GM19328 (cell line): Measurements from ENCODE around the gene OR8A1.

Experiments
- ATAC-seq: cut with Tn5 transposase; IDR thresholded peaks from one replicate; pipeline ENCODE4 v1.9.1; 2021; ENCODE audit warnings: mild to moderate bottlenecking, moderate library complexity; ENCODE audit not compliant: unreplicated experiment

Gene OR8A1

DNA sequence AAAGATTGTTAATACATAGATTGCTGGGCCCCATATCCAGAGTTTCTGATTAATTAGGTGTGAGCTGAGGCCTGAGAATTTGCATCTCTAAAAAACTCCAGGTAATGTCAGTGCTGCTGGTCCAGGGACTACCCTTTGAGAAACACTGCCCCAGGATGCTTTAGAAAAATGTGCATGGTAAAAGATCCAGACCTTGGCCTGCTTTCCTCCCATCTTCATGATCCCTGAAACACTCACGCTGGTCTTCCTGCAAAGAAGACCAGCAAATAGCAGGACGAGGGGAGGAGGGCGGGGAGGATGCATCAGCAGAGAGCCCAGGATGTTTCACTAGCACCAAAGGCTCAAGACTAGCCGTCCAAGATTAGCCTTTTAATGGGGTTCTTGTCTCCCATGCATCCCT is at the start of gene OR8A1:
TSS of gene OR8A1 (plus strand) at position 301 of the 400 bp plus-strand sequence. CDS start 123 bp downstream, outside the sequence.
- ATAC-seq, result no peak

DNA sequence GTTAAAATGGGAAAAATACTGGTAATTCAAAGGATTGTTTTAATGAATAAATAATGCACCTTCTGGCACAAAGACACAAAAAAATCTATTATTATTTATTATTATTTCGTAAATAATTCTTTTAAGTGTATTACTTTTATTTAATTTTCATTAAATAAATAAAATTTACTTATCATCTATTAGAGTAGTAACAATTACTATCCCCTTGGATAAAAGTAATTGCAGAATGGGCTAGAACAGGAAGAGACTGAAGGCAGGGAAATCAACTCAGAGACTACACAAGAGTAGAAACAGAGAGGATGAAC is 49.3 kb upstream of the OR8A1 start:
- ATAC-seq, result no peak

- ATAC-seq, result no peak
Measured at GRCh38 chr11:124533626-124534025, 36.2 kb upstream of the OR8A1 start.

DNA sequence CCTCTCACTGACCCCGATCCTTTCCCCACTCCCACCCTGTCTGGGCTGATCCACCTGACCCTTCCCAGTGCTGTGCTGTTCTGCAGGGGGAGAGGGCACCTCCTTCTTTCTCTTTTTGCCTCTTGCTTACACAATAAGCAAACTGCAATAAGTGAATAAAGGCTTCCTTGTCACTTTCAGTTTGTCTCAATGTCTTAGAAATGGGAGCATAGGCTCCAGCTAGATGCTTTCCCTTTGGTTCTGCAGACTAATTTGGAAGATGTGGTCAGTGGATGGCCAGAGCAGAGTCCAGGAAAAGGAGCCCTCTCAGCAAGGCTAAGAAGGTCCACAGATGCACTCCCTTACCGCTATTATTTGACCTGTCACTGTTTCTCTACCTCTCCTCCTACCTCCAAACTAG is 35.7 kb upstream of the OR8A1 start:
- ATAC-seq, result no peak

DNA sequence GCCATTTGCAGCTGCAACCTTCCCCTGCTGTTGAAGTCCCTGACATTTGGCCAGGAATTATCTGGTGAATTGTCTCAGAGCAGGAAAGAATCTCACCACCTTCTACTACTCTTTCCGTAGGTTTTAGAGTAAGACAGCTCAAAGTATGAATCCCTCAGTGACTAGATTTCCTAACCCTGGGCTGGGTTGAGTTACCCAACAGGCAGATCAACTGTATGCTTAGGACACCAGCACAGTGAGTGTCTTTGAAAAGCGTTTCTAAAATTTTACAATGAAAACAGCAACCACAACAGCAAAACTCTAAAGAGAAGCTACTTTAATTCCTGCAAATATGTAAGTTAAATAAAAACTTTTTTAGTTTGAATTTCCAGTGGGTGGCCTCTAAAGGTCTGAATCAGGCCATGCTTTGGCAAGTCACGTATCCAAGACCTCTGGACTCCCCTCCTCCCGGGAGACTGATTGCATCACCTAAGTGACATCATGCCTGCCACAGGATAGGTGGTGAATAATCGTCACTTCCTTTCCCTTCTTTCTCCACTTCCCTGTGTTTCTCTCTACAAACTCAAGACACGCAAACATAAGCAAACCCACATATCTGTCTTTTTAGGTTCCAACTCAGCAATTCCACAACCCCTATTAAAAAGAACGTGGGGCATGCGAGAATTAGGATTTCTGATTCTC is 34.1 kb upstream of the OR8A1 start:
- no peak for ATAC-seq

DNA sequence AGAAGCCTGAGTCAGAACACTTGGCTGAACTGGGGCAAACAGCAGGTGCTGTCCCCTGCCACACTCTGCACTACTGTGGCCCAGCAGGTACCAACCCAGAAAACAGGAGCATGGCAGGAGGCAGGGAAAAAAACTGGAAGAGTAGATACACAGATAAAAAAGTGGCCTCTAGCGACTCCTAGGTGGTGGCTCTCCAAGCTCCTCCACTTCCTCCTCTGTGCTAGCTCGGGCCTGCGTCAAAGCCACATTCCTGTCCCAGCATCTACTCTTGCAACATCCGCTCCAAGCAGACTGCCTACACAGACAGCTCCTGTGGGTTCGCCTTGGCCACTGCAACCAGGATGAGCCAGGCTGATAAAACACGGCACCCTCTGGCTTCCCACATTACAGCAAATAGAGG is 33.3 kb upstream of the OR8A1 start:
- ATAC-seq, result no peak

DNA sequence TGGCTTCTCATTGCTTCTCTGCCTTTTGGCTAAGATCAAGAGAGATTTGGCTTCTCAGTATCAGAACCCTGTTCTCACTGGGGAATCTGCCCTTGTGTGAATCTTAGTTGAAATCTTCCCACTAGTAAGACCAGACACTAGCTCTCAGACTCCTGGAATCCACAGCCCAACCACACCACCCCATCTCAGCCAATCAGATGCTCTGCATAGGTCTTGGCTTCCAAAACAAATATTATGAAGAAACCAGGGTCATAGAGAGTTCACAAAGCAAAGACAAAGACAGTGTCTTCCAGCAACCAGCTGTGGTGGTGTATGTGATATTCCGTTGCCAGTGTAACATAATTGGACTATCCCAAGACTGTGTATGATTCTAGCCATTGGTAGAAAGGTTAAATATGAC is 31.8 kb upstream of the OR8A1 start:
- ATAC-seq, result no peak

GRCh38 chr11:124541204-124541603 is 28.6 kb upstream of the OR8A1 start:
- no peak for ATAC-seq

- no peak for ATAC-seq
Measured at GRCh38 chr11:124543145-124543544, 26.7 kb upstream of the OR8A1 start.

DNA sequence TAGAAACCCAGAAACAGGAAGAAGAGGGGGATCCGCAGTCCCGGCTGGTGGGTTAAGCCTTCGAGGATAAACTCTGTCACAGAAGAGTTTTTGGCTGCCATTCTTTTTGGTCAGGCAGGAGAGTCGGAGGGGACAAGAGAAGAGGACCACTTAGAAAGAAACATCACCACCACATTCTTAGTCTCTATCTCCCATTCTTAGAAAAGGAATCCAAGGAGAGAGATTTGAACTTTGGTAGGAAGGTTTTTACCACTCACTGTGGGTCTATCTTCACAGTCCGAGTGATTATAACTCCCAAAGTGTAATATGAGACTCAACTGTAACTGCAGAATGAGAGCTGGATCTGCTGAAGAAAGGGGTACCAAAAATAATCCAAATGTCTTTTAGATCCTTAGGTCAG is 26.2 kb upstream of the OR8A1 start, which contains the start of gene OR8B12:
TSS of gene OR8B12 (minus strand) at position 101 of the 400 bp plus-strand sequence. CDS start at position 101, 0 bp downstream.
- no peak for ATAC-seq

DNA sequence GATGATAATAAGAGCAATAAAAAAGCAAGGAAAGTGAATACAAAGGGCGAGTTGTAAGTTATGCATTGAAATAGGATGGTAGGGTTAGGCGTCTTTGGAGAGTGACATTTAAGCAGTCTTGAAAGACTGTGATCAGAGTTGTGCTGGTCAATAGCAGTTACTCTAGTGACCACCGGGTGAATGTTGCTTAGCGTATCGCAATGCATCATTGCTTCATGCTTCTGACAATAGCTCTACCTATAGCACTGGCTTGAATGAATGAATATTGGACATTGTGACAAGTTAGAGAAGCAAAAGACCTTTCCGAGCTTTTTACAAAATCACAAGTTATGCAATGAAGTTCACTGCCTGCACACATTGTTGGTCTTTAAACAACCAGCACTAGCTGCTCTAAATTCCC is 18.6 kb upstream of the OR8A1 start:
- ATAC-seq, result no peak

GRCh38 chr11:124551987-124552386 is 17.8 kb upstream of the OR8A1 start:
- no peak for ATAC-seq

DNA sequence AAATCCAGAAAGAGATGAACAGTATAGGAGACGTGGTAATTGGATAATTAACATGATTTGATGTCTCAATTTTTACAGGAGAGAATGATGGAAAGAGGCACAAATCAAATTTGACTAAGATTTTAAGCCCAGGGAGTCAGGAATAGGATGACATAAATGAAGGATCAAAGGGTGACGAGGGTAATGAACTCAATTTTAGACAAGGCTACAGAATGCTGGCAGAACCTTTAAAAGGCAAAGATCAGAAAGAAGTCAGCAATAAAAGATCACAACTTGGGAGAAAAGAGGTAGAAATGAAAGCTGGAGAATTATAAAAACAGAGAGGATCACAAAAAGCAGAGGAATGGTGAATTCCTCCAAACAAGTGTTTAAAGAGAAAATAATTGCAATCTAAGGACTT is 13.0 kb upstream of the OR8A1 start:
- no peak for ATAC-seq

- ATAC-seq, result no peak
Measured at GRCh38 chr11:124570160-124570559, 363 bp downstream of the OR8A1 start.

DNA sequence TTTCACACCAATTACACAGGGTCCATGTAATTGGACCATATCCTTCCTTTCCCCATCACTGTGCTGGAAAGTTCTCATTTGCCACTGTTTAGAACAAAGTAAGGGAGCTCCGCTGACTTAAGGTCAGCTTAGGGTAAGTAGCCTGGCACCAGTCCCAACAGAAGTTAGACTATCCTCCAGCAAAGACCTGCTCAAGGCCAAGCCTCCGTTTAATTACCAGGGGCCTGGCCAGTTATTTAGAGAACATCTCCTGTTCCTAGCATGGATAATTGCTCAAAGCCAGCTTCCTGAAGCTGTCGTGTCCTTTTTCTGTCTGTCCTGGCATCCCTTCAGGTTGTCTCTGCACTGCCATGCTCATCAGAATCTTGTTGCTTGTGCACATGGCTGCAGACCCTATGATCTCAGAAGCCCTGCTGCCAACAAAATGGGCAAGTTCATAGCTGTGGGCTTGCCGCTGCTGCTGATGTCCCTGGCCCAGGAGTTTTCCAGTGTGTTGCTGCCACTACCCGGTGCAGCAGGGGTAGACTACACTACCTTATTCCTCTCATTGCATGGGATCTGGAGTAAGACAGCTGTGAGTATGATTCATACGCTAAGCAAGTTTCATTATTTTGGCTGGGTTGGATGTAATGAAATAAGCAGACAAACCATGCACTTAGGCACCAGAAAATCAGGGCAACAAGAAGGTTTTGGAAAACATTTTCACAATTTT is 8.1 kb downstream of the OR8A1 start:
- no peak for ATAC-seq

GRCh38 chr11:124578761-124579160 is 9.0 kb downstream of the OR8A1 start:
- no peak for ATAC-seq

DNA sequence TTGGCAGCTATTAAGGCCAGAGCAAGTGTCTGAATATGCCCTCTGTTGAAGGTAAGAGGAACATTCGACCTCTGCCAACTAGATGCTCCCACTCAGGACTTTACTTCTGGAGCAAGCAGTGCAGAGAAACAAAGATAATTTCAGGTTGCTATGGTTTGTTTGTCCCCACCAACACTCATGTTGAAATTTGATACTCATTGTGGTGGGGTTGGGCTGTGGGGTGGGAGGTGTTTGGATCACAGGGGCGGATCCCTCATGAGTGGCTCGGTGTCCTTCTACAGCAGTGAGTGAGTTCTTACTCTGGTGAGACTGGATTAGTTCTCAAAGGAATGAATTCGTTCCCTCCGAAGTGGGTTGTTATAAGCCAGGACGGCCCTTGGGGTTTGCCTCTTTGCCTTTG is 12.0 kb downstream of the OR8A1 start:
- no peak for ATAC-seq

GRCh38 chr11:124582565-124582964 is 12.8 kb downstream of the OR8A1 start:
- ATAC-seq, result no peak

GRCh38 chr11:124583781-124584180 is 14.0 kb downstream of the OR8A1 start:
- no peak for ATAC-seq

DNA sequence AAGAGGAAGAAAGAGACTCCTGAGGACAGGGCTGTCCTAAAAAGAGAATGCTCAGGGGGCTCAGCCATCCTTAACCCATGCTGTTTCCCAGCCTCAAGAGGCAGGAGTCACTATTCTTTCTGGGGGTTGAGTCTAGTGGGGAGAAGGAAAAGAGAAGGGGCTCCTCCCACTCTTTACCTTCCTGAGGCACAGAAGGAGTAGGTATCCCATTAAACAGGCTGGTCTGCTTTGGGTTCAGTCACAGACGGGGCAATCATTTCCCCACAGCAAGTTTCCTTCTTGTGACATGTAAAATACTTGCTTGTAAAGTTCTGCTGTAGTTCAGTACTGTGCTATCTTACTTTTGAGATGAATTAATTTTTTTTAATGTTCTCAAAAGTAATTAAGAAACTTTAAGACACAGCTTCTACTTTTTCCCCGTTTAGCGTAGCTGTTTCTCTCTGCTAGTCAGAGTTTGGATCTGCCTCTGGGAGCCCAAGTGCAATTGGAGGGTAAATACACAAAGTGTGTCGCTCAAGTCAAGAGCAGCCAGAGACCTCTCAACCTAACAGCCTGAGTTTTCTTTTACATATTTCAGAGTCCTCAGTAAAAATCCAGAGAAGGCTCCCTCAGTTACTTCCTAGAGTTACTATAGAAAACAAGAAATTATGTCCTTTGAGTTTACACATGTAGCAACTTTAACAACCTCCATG is 15.0 kb downstream of the OR8A1 start:
- no peak for ATAC-seq

DNA sequence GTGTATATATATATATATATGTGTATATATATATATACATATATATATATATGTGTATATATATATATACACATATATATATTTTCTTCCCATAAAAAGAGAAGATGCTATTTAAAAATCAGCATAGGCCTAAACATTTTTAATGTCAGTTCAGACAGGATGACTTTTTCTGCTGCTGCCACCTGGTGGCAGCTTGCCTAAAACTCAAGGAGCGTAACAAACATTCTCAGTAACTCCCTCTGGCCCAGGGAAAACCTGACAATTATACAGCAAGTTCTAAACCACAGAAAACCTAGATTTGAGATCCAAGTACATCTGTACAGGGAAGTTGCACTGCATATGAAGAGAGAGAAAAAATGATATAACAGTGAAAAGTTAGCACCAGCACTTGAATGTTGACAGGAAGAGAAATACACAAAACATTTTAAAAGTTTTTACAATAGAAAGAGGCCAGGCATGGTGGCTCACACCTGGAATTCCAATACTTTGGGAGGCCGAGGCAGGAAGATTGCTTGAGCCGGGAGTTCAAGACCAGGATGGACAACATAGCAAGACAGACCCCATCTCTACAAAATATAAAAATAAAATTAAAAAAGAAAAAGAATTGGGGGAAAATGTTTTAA is 16.6 kb downstream of the OR8A1 start:
- no peak for ATAC-seq

- no peak for ATAC-seq
Measured at GRCh38 chr11:124591430-124591829, 21.6 kb downstream of the OR8A1 start.
